Stimulated activated CD4-positive, alpha-beta T cell treated with anti-CD3 and anti-CD28 coated beads, Interleukin-1b, Interleukin-23, amount 100 ng/mL, for 48 hours (primary cell): Measurements from ENCODE around the gene SLC15A3.
A peak's percentile ranks its signal among the peaks of the same experiment; 100 is the strongest.

Source experiments
- DNase-seq: peaks from one replicate; pipeline ENCODE4 v3.0.0-alpha.2; 2020

Gene SLC15A3

GRCh38 chr11:60927061-60927592 is 24.8 kb downstream of the SLC15A3 start:
- no peak for DNase-seq

- DNase-seq, result no peak
Measured at GRCh38 chr11:60926500-60926899, 25.5 kb downstream of the SLC15A3 start.

GRCh38 chr11:60925868-60926267 is 26.1 kb downstream of the SLC15A3 start:
- no peak for DNase-seq

- DNase-seq, result no peak
Measured at GRCh38 chr11:60924906-60925853, 26.8 kb downstream of the SLC15A3 start.

GRCh38 chr11:60924110-60924905 is 27.7 kb downstream of the SLC15A3 start, which contains the start of gene TMEM132A:
TSS of gene TMEM132A (plus strand) at chr11:60924460. CDS start at chr11:60924634, 174 bp downstream.
- no peak for DNase-seq

- no peak for DNase-seq
Measured at GRCh38 chr11:60923800-60924109, 28.2 kb downstream of the SLC15A3 start.

GRCh38 chr11:60923326-60923725 is 28.6 kb downstream of the SLC15A3 start:
- no peak for DNase-seq

GRCh38 chr11:60922906-60923305 is 29.1 kb downstream of the SLC15A3 start:
- no peak for DNase-seq

- no peak for DNase-seq
Measured at GRCh38 chr11:60921777-60922335, 30.1 kb downstream of the SLC15A3 start.

GRCh38 chr11:60921259-60921658 is 30.7 kb downstream of the SLC15A3 start:
- DNase-seq, result no peak

GRCh38 chr11:60919956-60920355 is 32.0 kb downstream of the SLC15A3 start:
- DNase-seq, result no peak

GRCh38 chr11:60919320-60919719 is 32.7 kb downstream of the SLC15A3 start:
- DNase-seq, result no peak

- DNase-seq, result no peak
Measured at GRCh38 chr11:60918939-60919265, 33.1 kb downstream of the SLC15A3 start.

GRCh38 chr11:60918251-60918938 is 33.6 kb downstream of the SLC15A3 start:
- no peak for DNase-seq

- DNase-seq, result no peak
Measured at GRCh38 chr11:60917267-60917666, 34.7 kb downstream of the SLC15A3 start.

GRCh38 chr11:60916669-60917206 is 35.2 kb downstream of the SLC15A3 start:
- no peak for DNase-seq

GRCh38 chr11:60915248-60915914 is 36.6 kb downstream of the SLC15A3 start:
- peak; percentile 67 for DNase-seq

GRCh38 chr11:60914633-60915247 is 37.2 kb downstream of the SLC15A3 start:
- DNase-seq, result no peak

GRCh38 chr11:60913793-60914632 is 38.0 kb downstream of the SLC15A3 start, which contains the start of gene TMEM109:
TSS of gene TMEM109 (plus strand) at chr11:60914158. CDS start at chr11:60919694, 5,536 bp downstream.
- DNase-seq, result peak; percentile 89

GRCh38 chr11:60912851-60913528 is 39.0 kb downstream of the SLC15A3 start:
- no peak for DNase-seq
